Urinary bladder (tissue), 4 donors: Measurements from ENCODE around the gene TNK2. TPM values are rescaled to one million over a fixed set of nuclear protein-coding genes. Genes with fewer than 3 reads are reported as not detected.
"Not testable (repeated sequence)": the region's sequence is repeated elsewhere in the genome, so short reads cannot be mapped to it uniquely, and the experiment has no call there.

Experiments used
- DNase-seq: peaks from one replicate; pipeline ENCODE4 v3.0.0-alpha.2; 2015; ENCODE audit errors: extremely low spot score
- H3K27ac ChIP-seq: one replicate; pipeline ENCODE4 v1.5.1; 2013; ENCODE audit warnings: low read depth, mild to moderate bottlenecking, moderate library complexity
- H3K36me3 ChIP-seq: one replicate; pipeline ENCODE4 v1.6.1; 2013; ENCODE audit warnings: mild to moderate bottlenecking, moderate library complexity; ENCODE audit not compliant: insufficient read depth
- H3K4me1 ChIP-seq: one replicate; pipeline ENCODE4 v1.6.1; 2013; ENCODE audit warnings: mild to moderate bottlenecking, moderate library complexity; ENCODE audit not compliant: insufficient read depth
- H3K4me3 ChIP-seq: one replicate; pipeline ENCODE4 v1.5.1; 2013; ENCODE audit warnings: low read depth, low read length
- WGBS: extraction: QIAGEN DNeasy Blood & Tissue Kit; methylation state at CpG from one replicate; pipeline ENCODE4 v1.1.7; 2013; 5-methylcytosine and 5-hydroxymethylcytosine counted together
- polyA plus RNA-seq: library from polyadenylated mRNA; stranded (reverse); fragments of 200-250 nt; gene quantifications from one replicate; pipeline ENCODE4 v1.2.3, GENCODE V29; 2013
- total RNA-seq: library from RNA; depleted of rRNA; stranded (reverse); fragments of >200 nt; gene quantifications from one replicate; pipeline ENCODE4 v1.2.3, GENCODE V29; 2014
- donor health status: healthy with polysubstance abuse.
- donor health status: healthy.

TNK2 gene
- total and polyA plus RNA-seq, 2 donors = 8.7 to 38.3 TPM

- WGBS = 80% methylated on average over 14 of the region's 14 CpGs
These were observed 2.9 kb upstream of the TNK2 start for GRCh38 chr3:195911041-195911945.

GRCh38 chr3:195910499-195910845 lies 2.1 kb upstream of the TNK2 start:
- H3K36me3 ChIP-seq = no peaks in the 10 kb centered on the region
- no peak overlapping the region for H3K4me3 ChIP-seq
- 86% methylated on average over 8 of the region's 8 CpGs for WGBS
- no peak for DNase-seq
- no peaks in the 10 kb centered on the region for H3K4me1 ChIP-seq
- peak overlapping the region; percentile 40 for H3K27ac ChIP-seq

More at GRCh38 chr3:195911041-195911945, 2.9 kb upstream of the TNK2 start:
- no peak for DNase-seq
- no peaks in the 10 kb centered on the region for H3K4me1 ChIP-seq
- no peak overlapping the region for H3K4me3 ChIP-seq
- H3K27ac ChIP-seq = peak overlapping the region; percentile 19
- no peaks in the 10 kb centered on the region for H3K36me3 ChIP-seq

GRCh38 chr3:195909644-195910498 lies 1.5 kb upstream of the TNK2 start:
- DNase-seq = no peak
- Histone ChIP-seq H3K36me3 (no peaks in the 10 kb centered on the region), H3K4me1 (no peaks in the 10 kb centered on the region), H3K27ac (peak overlapping the region; percentile 40), H3K4me3 (peak overlapping the region; percentile 95)
- 11% methylated on average over 68 of the region's 68 CpGs for WGBS

- Histone ChIP-seq H3K4me1 (peaks cover under 1% of the 10 kb centered on the region), H3K36me3 (no peaks in the 10 kb centered on the region), H3K27ac (no peak overlapping the region), H3K4me3 (peak overlapping the region; percentile 95)
- no peak for DNase-seq
- WGBS = under 1% methylated on average over 103 of the region's 103 CpGs
These were observed 587 bp upstream of the TNK2 start for GRCh38 chr3:195908694-195909581.

GRCh38 chr3:195907684-195907933 lies 742 bp downstream of the TNK2 start:
- DNase-seq = no peak
- 24% methylated on average over 6 of the region's 6 CpGs for WGBS
- no peaks in the 10 kb centered on the region for H3K36me3 ChIP-seq
- H3K27ac ChIP-seq = peak overlapping the region; percentile 46
- H3K4me3 ChIP-seq = no peak overlapping the region
- H3K4me1 ChIP-seq = peaks cover 2% of the 10 kb centered on the region

GRCh38 chr3:195906865-195907683 lies 1.3 kb downstream of the TNK2 start:
- H3K4me1 ChIP-seq = peaks cover 2% of the 10 kb centered on the region
- no peaks in the 10 kb centered on the region for H3K36me3 ChIP-seq
- peak overlapping the region; percentile 66 for H3K27ac ChIP-seq
- H3K4me3 ChIP-seq = no peak overlapping the region
- no peak for DNase-seq
- 69% methylated on average over 23 of the region's 23 CpGs for WGBS

- no peak overlapping the region for H3K4me3 ChIP-seq
- H3K27ac ChIP-seq = peak overlapping the region; percentile 66
- 62% methylated on average over 17 of the region's 17 CpGs for WGBS
- no peaks in the 10 kb centered on the region for H3K36me3 ChIP-seq
- peaks cover 2% of the 10 kb centered on the region for H3K4me1 ChIP-seq
- DNase-seq = no peak
These were observed 2.1 kb downstream of the TNK2 start for GRCh38 chr3:195905970-195906864.

- DNase-seq = no peak
- Histone ChIP-seq H3K4me3 (no peak overlapping the region), H3K27ac (no peak overlapping the region), H3K4me1 (peaks cover 2% of the 10 kb centered on the region), H3K36me3 (no peaks in the 10 kb centered on the region)
- 94% methylated on average over 4 of the region's 4 CpGs for WGBS
These were observed 4.0 kb downstream of the TNK2 start for GRCh38 chr3:195904368-195904767.

GRCh38 chr3:195903950-195904290 lies 4.4 kb downstream of the TNK2 start:
- Histone ChIP-seq H3K4me3 (no peak overlapping the region), H3K36me3 (no peaks in the 10 kb centered on the region), H3K4me1 (peaks cover 2% of the 10 kb centered on the region), H3K27ac (no peak overlapping the region)
- DNase-seq = no peak
- WGBS = 80% methylated on average over 6 of the region's 6 CpGs

GRCh38 chr3:195902634-195903033 lies 5.7 kb downstream of the TNK2 start:
- H3K27ac ChIP-seq = not testable (repeated sequence)

GRCh38 chr3:195901836-195902585 lies 6.3 kb downstream of the TNK2 start:
- 87% methylated on average over 16 of the region's 16 CpGs for WGBS

More at GRCh38 chr3:195902634-195903033, 5.7 kb downstream of the TNK2 start:
- not testable (repeated sequence) for H3K4me1 ChIP-seq, H3K36me3 ChIP-seq, H3K4me3 ChIP-seq, DNase-seq
- 85% methylated on average over 9 of the region's 9 CpGs for WGBS

More at GRCh38 chr3:195901836-195902585, 6.3 kb downstream of the TNK2 start:
- not testable (repeated sequence) for H3K27ac ChIP-seq, H3K4me1 ChIP-seq, H3K4me3 ChIP-seq, DNase-seq, H3K36me3 ChIP-seq
